HepG2 (cell line): ENCODE measurements around the gene CRKL. TPM values are rescaled to one million over a fixed set of nuclear protein-coding genes. Genes with fewer than 3 reads are reported as not detected.

ENCODE experiments used
- ATAC-seq: fragments of 200-7000 bp; cut with Tn5 transposase; 3 replicates; pipeline ENCODE4 v1.9.1; 2020; ENCODE audit warnings: mild to moderate bottlenecking, moderate library complexity
- BruUV-seq: library from RNA; stranded (reverse); fragments of 400-500 nt; replicated peaks from 2 replicates; lab custom pipeline; 2021; lab: Mats Ljungman, UMichigan
- CTCF ChIA-PET: fragments of 300-600 bp; formaldehyde crosslinking; extraction: SDS; loops from one replicate; lab custom pipeline; 2021; ENCODE audit warnings: low total read pairs, inconsistent platforms, low intra/inter-chr PET ratio; lab: Yijun Ruan, JAX
- POLR2A ChIA-PET: fragments of 350-600 bp; sonication (Branson Sonifier 250); formaldehyde crosslinking; loops from one replicate; lab custom pipeline; 2020; ENCODE audit warnings: antibody characterized with exemption, inconsistent platforms; lab: Yijun Ruan, JAX
- DNase-seq: peaks from one replicate; pipeline ENCODE4 v3.0.0-alpha.2; 2015; ENCODE audit warnings: low spot score
- FAIRE-seq: peaks from 3 replicates; lab custom pipeline; 2011; peaks lifted over from hg19 to GRCh38; lab: Jason Lieb, UNC
- H2AFZ ChIP-seq: one replicate; pipeline ENCODE4 v1.6.1; 2011; ENCODE audit warnings: low read length, inconsistent platforms
- H3K27ac ChIP-seq: fragments of 300-600 bp; 3 replicates; pipeline ENCODE4 v1.8.0; 2011; ENCODE audit warnings: mixed run types, mild to moderate bottlenecking, mixed read lengths, low read length, inconsistent platforms; ENCODE audit not compliant: insufficient read depth; ENCODE audit errors: extremely low read length
- H3K27me3 ChIP-seq, 2 experiments: fragments of 200-600 bp in 1 of 2; 2 replicates in 1 of 2; 3 replicates in 1 of 2; pipeline versions ENCODE4 v1.6.0 to v1.8.0; 2011; ENCODE audit warnings: low read length in 2 of 2, mild to moderate bottlenecking in 2 of 2, moderate library complexity in 2 of 2, inconsistent platforms in 1 of 2; ENCODE audit not compliant: insufficient read depth in 2 of 2, control insufficient read depth in 1 of 2
- H3K36me3 ChIP-seq, 2 experiments: fragments of 200-600 bp in 1 of 2; replicated peaks in 1 of 2; 2 replicates in 1 of 2; 3 replicates in 1 of 2; pipeline versions ENCODE4 v1.5.1 to v1.8.0; 2011; ENCODE audit warnings: low read length in 2 of 2, inconsistent platforms in 1 of 2; ENCODE audit not compliant: insufficient read depth in 2 of 2, control insufficient read depth in 1 of 2
- H3K4me1 ChIP-seq: 2 replicates; pipeline ENCODE4 v1.5.1; 2012; ENCODE audit warnings: low read length, inconsistent platforms; ENCODE audit not compliant: insufficient read depth
- H3K4me2 ChIP-seq: 2 replicates; pipeline ENCODE4 v1.6.0; 2011; ENCODE audit warnings: low read depth, low read length, inconsistent platforms
- H3K4me3 ChIP-seq, 3 experiments: fragments of 200-600 bp in 1 of 3; sonication (generic), shearing (Covaris generic) in 1 of 3; replicated peaks in 1 of 3; 2 replicates each; pipeline ENCODE4 v1.5.1; 2011 to 2016; ENCODE audit warnings: low read length in 3 of 3, inconsistent platforms in 2 of 3, low read depth in 2 of 3, mild to moderate bottlenecking in 2 of 3, control low read depth in 1 of 3, mixed read lengths in 1 of 3; ENCODE audit not compliant: insufficient read depth in 1 of 3
- H3K79me2 ChIP-seq: one replicate; pipeline ENCODE4 v1.6.1; 2011; ENCODE audit warnings: low read length, inconsistent platforms; ENCODE audit not compliant: insufficient read depth
- H3K9ac ChIP-seq: 2 replicates; pipeline ENCODE4 v1.6.0; 2011; ENCODE audit warnings: mild to moderate bottlenecking, low read depth, low read length, inconsistent platforms; ENCODE audit not compliant: insufficient read depth
- H3K9me3 ChIP-seq: 2 replicates; pipeline ENCODE4 v1.5.1; 2012; ENCODE audit warnings: mild to moderate bottlenecking, low read length
- H4K20me1 ChIP-seq: 2 replicates; pipeline ENCODE4 v1.6.0; 2011; ENCODE audit warnings: inconsistent platforms, mild to moderate bottlenecking, low read length, moderate library complexity; ENCODE audit not compliant: insufficient read depth
- ARHGAP35 ChIP-seq: sonication (generic); formaldehyde crosslinking; IDR thresholded peaks from 2 replicates; pipeline ENCODE4 v1.9.0; 2022; ENCODE audit warnings: mild to moderate bottlenecking, inconsistent platforms, moderate library complexity, missing genetic modification reagents, borderline replicate concordance
- CREB1 ChIP-seq, 2 experiments: fragments of 450-650 bp in 1 of 2; IDR thresholded peaks; 2 replicates each; pipeline ENCODE4 v1.6.1; 2016 to 2017; ENCODE audit warnings: control low read depth in 1 of 2, mild to moderate bottlenecking in 1 of 2, missing compliant biosample characterization in 1 of 2, missing genetic modification characterization in 1 of 2
- FUBP1 ChIP-seq: sonication (generic); formaldehyde crosslinking; IDR thresholded peaks from 2 replicates; pipeline ENCODE4 v1.5.1; 2020; ENCODE audit warnings: missing genetic modification reagents, mild to moderate bottlenecking, borderline replicate concordance
- MAFF ChIP-seq: IDR thresholded peaks from 2 replicates; pipeline ENCODE4 v1.6.1; 2011; ENCODE audit warnings: low read depth, low read length, improper control_type of control experiment
- MAFK ChIP-seq, 2 experiments: IDR thresholded peaks in 1 of 2; conservative IDR thresholded peaks in 1 of 2; 2 replicates each; pipeline ENCODE4 v1.6.1; 2011; ENCODE audit warnings: improper control_type of control experiment in 2 of 2, low read length in 2 of 2
- ZNF280B ChIP-seq: sonication (generic); formaldehyde crosslinking; IDR thresholded peaks from 2 replicates; pipeline ENCODE4 v1.5.0; 2020; ENCODE audit warnings: missing genetic modification reagents, mild to moderate bottlenecking, borderline replicate concordance
- ZNF530 ChIP-seq: sonication (generic); formaldehyde crosslinking; IDR thresholded peaks from 2 replicates; pipeline ENCODE4 v1.5.0; 2020; ENCODE audit warnings: low read depth, mild to moderate bottlenecking, missing genetic modification reagents
- ZNF576 ChIP-seq: sonication (generic); formaldehyde crosslinking; IDR thresholded peaks from 2 replicates; pipeline ENCODE4 v1.4.0; 2020; ENCODE audit warnings: mild to moderate bottlenecking, missing genetic modification reagents
- ZNF749 ChIP-seq: sonication (generic); formaldehyde crosslinking; IDR thresholded peaks from 2 replicates; pipeline ENCODE4 v1.8.0; 2022; ENCODE audit warnings: mild to moderate bottlenecking, missing genetic modification reagents, moderate library complexity, borderline replicate concordance
- WGBS: methylation state at CpG from one replicate; pipeline ENCODE4 v1.1.6; 2017; ENCODE audit warnings: low lambda C conversion rate; 5-methylcytosine and 5-hydroxymethylcytosine counted together
- in situ Hi-C: cut with HindIII; loops from 2 replicates; pipeline ENCODE4 v1.10.0; 2017; ENCODE audit warnings: low pct_unique_long_range_greater_than_20kb; ENCODE audit not compliant: extremely low pct_ligation_motif_present
- intact Hi-C: fragments of 100-400 bp; cut with micrococcal nuclease; formaldehyde crosslinking; loops from one replicate; pipeline ENCODE4 v1.10.0; 2022; ENCODE audit not compliant: unreplicated experiment
- polyA plus RNA-seq, 8 experiments: library from polyadenylated mRNA; depleted of rRNA in 3 of 8; stranded (reverse) in 7 of 8; unstranded in 1 of 8; fragments of >200 nt; fragmentation: Illumina TruSeq in 4 of 8; extraction: Trizol in 4 of 8; gene quantifications; 2 replicates each; pipeline versions ENCODE4 v1.2.1 to v1.2.3, GENCODE V29; 2011 to 2016; ENCODE audit warnings: low read depth in 4 of 8, missing spikeins in 1 of 8, mixed read lengths in 1 of 8; ENCODE audit not compliant: insufficient read depth in 1 of 8
- total RNA-seq, 5 experiments: library from RNA; depleted of rRNA; stranded (reverse); fragments of >200 nt; fragmentation: Illumina TruSeq; extraction: Trizol; gene quantifications; 2 replicates each; pipeline ENCODE4 v1.2.3, GENCODE V29; 2016; ENCODE audit warnings: low read depth in 1 of 5

The CRKL gene
- total and polyA plus RNA-seq, 2 of the 13 experiments (the other 11 are each of a cell fraction or from before 2014, with no cell fraction given) = 37.4 to 60.6 TPM

- no peak overlapping the region for H3K4me2 ChIP-seq
- no peaks in the 10 kb centered on the region; a peak in 1 of 5 replicates for H3K27me3 ChIP-seq
- H3K36me3 ChIP-seq = no peaks in the 10 kb centered on the region
- H4K20me1 ChIP-seq = no peaks in the 10 kb centered on the region
- H3K9me3 ChIP-seq = no peaks in the 10 kb centered on the region
- no peak overlapping the region for H3K4me3 ChIP-seq
- intact Hi-C loops (no loop called here), in situ Hi-C loops (no loop called here)
- no peak for TF ChIP-seq CREB1 (IDR thresholded peaks at IDR 0.05)
- TF ChIP-seq CREB1 (CRISPR knock-in tag; IDR thresholded peaks at IDR 0.05) = no peak
- no peak for TF ChIP-seq ZNF576 (CRISPR knock-in tag)
- TF ChIP-seq MAFF = peak; percentile 84
- no peak for TF ChIP-seq ZNF280B (CRISPR knock-in tag)
- no peak for TF ChIP-seq ARHGAP35
- TF ChIP-seq MAFK (conservative IDR thresholded peaks at IDR 0.05 in 1 of 2, IDR thresholded peaks at IDR 0.05 in 1 of 2; ENCODE audit: low read length in 2 of 2) = peak; percentile 82 to 90
- no peak for TF ChIP-seq ZNF530 (CRISPR knock-in tag)
- TF ChIP-seq FUBP1 (CRISPR knock-in tag) = no peak
- TF ChIP-seq ZNF749 (CRISPR knock-in tag) = no peak
- peaks cover 44% of the 10 kb centered on the region for H3K4me1 ChIP-seq
- H3K9ac ChIP-seq = no peak overlapping the region
- ATAC-seq = no peak
- ChIA-PET POLR2A (no interaction called here), CTCF (no interaction called here)
- 78% methylated on average over 6 of the region's 6 CpGs for WGBS
- no peak for DNase-seq
- H3K27ac ChIP-seq = no peak overlapping the region
- no peak for FAIRE-seq
- no TSS peak for BruUV-seq
- H3K79me2 ChIP-seq = peaks cover 3% of the 10 kb centered on the region
- H2AFZ ChIP-seq = no peak overlapping the region
Observed at GRCh38 chr22:20912494-20912893, 4.7 kb upstream of the CRKL start.
